Fibroblast of the aortic adventitia (primary cell): Measurements from ENCODE around the gene LHX6. TPM values are rescaled to one million over a fixed set of nuclear protein-coding genes. Genes with fewer than 3 reads are reported as not detected.

Source experiments
- DNase-seq: peaks from one replicate; pipeline ENCODE4 v3.0.0-alpha.2; 2010; ENCODE audit warnings: low read depth
- H3K4me3 ChIP-seq: 2 replicates; pipeline ENCODE4 v1.5.1; 2011; ENCODE audit warnings: low read depth, mild to moderate bottlenecking, control low read depth, low read length, moderate library complexity
- CTCF ChIP-seq: IDR thresholded peaks from 2 replicates; pipeline ENCODE4 v1.5.1; 2011; ENCODE audit warnings: mild to moderate bottlenecking, low read length, control low read depth, inconsistent platforms; ENCODE audit not compliant: insufficient read depth
- total RNA-seq: library from RNA; depleted of rRNA; stranded (reverse); fragments of >200 nt; gene quantifications from 2 replicates; pipeline ENCODE4 v1.2.3, GENCODE V29; 2012; ENCODE audit warnings: low replicate concordance

LHX6 gene
- total RNA-seq, 1 donor: not detected

GRCh38 chr9:122193651-122194050 lies 35.1 kb downstream of the LHX6 start:
- no peak for TF ChIP-seq CTCF
- H3K4me3 ChIP-seq: no peak overlapping the region
- no peak for DNase-seq

DNA sequence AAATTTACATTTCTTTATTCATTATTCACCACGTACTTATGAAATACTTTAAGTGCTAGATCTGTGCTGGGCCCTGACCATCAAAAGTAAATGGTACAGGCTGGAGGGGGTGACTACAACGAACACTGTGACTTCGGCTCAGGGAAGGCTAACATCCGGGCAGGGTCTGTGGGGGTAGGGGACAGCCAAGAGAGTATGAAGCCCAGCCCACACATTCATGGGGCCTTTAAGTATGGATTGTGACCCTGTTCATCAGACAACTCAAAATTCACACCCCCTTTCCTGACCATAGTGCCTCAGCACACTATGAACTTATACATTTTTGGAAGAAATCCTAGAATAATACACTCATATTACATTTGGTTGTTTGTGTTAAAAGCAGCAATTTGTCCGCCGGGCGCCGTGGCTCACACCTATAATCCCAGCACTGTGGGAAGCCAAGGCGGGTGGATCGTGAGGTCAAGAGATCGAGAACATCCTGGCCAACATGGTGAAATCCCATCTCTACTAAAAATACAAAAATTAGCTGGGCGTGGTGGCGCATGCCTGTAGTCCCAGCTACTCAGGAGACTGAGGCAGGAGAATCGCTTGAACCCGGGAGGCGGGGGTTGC lies 35.7 kb downstream of the LHX6 start:
- no peak for TF ChIP-seq CTCF
- no peak for DNase-seq
- no peak overlapping the region for H3K4me3 ChIP-seq

GRCh38 chr9:122192261-122192875 lies 36.4 kb downstream of the LHX6 start:
- no peak for DNase-seq
- no peak overlapping the region for H3K4me3 ChIP-seq
- no peak for TF ChIP-seq CTCF

- no peak overlapping the region for H3K4me3 ChIP-seq
- no peak for TF ChIP-seq CTCF
- DNase-seq: no peak
These were observed 37.2 kb downstream of the LHX6 start for GRCh38 chr9:122191584-122191983.

DNA sequence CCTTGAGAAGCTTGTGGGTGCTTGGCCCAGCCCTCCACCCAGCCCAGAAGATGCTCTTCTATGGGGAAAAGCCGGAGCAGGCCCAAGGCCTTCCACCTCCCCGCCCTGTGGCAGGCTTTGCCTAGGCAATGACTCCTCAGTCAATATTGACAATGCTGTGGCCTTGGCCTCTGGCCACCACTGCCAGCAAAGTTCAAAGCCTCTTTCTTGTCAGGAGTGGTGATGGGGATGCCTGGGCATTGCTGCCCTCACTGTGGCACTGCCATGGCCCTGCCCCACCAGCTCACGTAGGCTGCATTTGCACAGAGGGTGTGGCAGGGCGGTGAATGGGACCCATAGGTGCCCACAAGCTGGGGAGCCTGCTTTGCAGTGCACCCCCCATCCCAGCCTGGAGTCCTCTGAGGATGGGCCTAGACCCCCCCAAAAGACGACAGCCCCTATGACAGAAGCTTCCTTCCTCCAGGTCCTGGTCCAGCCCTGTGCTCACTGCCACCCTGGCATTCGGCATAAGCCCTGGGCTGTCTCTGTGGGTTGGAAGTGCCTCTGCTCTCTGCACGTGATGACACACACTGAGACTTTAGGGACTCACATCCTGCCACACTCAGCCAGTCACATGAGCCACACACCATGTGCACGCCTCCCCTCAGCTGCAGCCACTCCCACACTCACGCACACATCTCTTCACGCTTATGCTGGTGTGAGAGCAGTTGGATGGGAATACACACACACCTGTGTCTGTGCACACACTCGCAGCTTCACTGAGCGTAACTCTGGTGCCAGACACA lies 38.0 kb downstream of the LHX6 start:
- no peak for DNase-seq
- TF ChIP-seq CTCF: no peak
- no peak overlapping the region for H3K4me3 ChIP-seq

DNA sequence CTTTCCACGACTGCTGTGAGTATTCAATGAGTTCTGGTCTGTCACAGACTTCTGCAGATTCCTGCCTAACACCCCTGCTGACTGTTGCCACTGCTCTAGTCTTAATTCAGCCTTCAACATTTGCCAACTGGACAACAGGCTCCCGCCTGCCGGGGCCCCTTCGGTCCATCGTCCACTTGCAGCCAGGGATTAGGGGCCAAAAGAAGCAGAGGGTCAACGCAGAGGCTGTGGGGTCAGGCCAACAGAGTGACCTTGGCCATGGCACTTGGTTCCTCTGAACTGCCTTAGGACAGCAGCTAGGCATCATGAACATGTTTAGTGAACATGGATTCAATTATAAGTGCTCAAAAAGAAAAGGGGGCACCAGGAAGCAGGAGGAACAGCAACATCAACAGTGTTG lies 40.4 kb downstream of the LHX6 start:
- DNase-seq: no peak
- TF ChIP-seq CTCF: no peak
- no peak overlapping the region for H3K4me3 ChIP-seq
